Kidney epithelial cell (primary cell): Measurements from ENCODE around the gene DGKE. TPM values are rescaled to one million over a fixed set of nuclear protein-coding genes. Genes with fewer than 3 reads are reported as not detected.

Experiments
- DNase-seq: peaks from one replicate; pipeline ENCODE4 v3.0.0-alpha.2; 2010; ENCODE audit warnings: low read depth
- H3K27me3 ChIP-seq: 2 replicates; pipeline ENCODE4 v1.6.0; 2011; ENCODE audit warnings: low read length; ENCODE audit not compliant: control insufficient read depth, insufficient read depth
- H3K36me3 ChIP-seq: 2 replicates; pipeline ENCODE4 v1.5.1; 2011; ENCODE audit warnings: low read length; ENCODE audit not compliant: control insufficient read depth, insufficient read depth
- H3K4me3 ChIP-seq: 2 replicates; pipeline ENCODE4 v1.5.1; 2011; ENCODE audit warnings: low read depth, mild to moderate bottlenecking, control low read depth, low read length
- CTCF ChIP-seq: IDR thresholded peaks from 2 replicates; pipeline ENCODE4 v1.5.1; 2011; ENCODE audit warnings: mild to moderate bottlenecking, moderate library complexity, low read length, control low read depth, inconsistent platforms; ENCODE audit not compliant: insufficient read depth, poor library complexity, severe bottlenecking
- total RNA-seq: library from RNA; depleted of rRNA; stranded (reverse); fragments of >200 nt; gene quantifications from 2 replicates; pipeline ENCODE4 v1.2.3, GENCODE V29; 2015

Gene DGKE
- total RNA-seq, result 7.0 and 8.1 TPM in 2 replicates

GRCh38 chr17:56833809-56834379, at the start of gene DGKE, which contains the start of gene C17orf67:
Gene DGKE, plus strand, starts transcription at chr17:56834151. Its CDS starts 645 bp downstream, at chr17:56834796.
Gene C17orf67, minus strand, starts transcription at chr17:56833920. Its CDS starts 18,110 bp downstream, at chr17:56815810.
- DNase-seq, result peak; percentile 47
- peak within 1 kb of the TSS; percentile 85 for H3K4me3 ChIP-seq
- TF ChIP-seq CTCF, result no peak

GRCh38 chr17:56785405-56785804, 48.5 kb upstream of the DGKE start:
- no peak for DNase-seq
- no peak for TF ChIP-seq CTCF
- Histone ChIP-seq H3K36me3 (no peaks in the 10 kb centered on the region), H3K27me3 (no peaks in the 10 kb centered on the region), H3K4me3 (no peak overlapping the region)

More at GRCh38 chr17:56833809-56834379, at the start of gene DGKE, which contains the start of gene C17orf67:
- H3K27me3 ChIP-seq, result no peaks in the 10 kb centered on the region
- H3K36me3 ChIP-seq, result no peaks in the 10 kb centered on the region

- no peak overlapping the region for H3K4me3 ChIP-seq
- DNase-seq, result no peak
- H3K36me3 ChIP-seq, result no peaks in the 10 kb centered on the region
- H3K27me3 ChIP-seq, result no peaks in the 10 kb centered on the region
- TF ChIP-seq CTCF, result no peak
Measured at GRCh38 chr17:56785997-56786680, 47.8 kb upstream of the DGKE start.

DNA sequence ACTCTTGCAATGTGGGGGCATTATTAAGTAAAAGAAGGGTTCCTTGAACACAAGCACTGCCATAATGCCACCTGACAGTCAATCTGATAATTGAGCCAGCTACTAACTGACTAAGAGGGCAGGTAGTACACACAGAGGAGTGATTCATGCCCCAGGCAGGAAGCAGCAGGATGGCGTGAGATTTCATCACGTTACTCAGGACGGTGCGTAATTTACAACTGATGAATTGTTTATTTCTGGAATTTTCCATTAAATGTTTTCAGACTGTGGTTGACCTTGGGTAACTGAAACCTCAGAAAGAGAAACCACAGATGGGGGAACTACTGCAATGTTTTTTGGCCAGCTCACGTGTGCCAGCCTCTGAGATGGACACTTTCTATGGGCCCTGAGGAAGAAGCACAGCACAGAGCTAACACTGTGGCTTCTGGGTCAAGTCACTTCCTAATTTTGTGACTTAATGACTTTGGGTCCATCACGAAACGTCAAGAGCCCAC, 46.9 kb upstream of the DGKE start:
- no peak overlapping the region for H3K4me3 ChIP-seq
- no peak for TF ChIP-seq CTCF
- DNase-seq, result peak; percentile 95

GRCh38 chr17:56792267-56792666, 41.7 kb upstream of the DGKE start:
- DNase-seq, result no peak
- no peak overlapping the region for H3K4me3 ChIP-seq
- H3K27me3 ChIP-seq, result peaks cover 2% of the 10 kb centered on the region
- no peak for TF ChIP-seq CTCF
- H3K36me3 ChIP-seq, result no peaks in the 10 kb centered on the region

More for the DNA sequence above, 46.9 kb upstream of the DGKE start:
- Histone ChIP-seq H3K27me3 (no peaks in the 10 kb centered on the region), H3K36me3 (no peaks in the 10 kb centered on the region)

DNA sequence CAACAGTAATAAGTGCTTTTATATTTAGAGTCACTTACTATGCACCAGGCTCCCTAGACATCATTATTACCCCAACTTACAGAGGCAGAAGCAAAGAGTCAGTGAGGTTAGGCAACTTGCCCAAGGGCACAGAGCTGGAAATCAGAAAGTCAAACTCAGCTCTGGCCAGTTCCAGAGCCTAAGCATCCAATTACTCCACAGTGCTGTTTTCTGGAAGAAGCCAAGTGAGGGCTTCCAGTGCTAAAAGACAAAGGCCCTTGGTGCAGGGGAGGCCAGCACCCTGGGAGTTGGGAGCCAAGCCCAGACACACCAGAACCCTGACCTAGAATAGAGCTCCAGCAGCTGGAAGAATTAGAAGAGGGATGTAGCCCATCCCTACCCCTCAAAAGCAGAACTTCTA, 40.4 kb upstream of the DGKE start:
- Histone ChIP-seq H3K36me3 (no peaks in the 10 kb centered on the region), H3K4me3 (no peak overlapping the region)
- no peak for TF ChIP-seq CTCF

More for the DNA sequence above, 40.4 kb upstream of the DGKE start:
- H3K27me3 ChIP-seq, result peaks cover 2% of the 10 kb centered on the region
- DNase-seq, result no peak
